ENCODE measurements around the gene VTN. TPM values are rescaled to one million over a fixed set of nuclear protein-coding genes. Genes with fewer than 3 reads are reported as not detected.
A peak's percentile ranks its signal among the peaks of the same experiment; 100 is the strongest.

Gene VTN
- total RNA-seq, 5 donors from 2014 or later (not counting 1 experiment from before 2014, with no cell fraction given) = 0.50 to 1.9 (median 1.2) TPM

DNA sequence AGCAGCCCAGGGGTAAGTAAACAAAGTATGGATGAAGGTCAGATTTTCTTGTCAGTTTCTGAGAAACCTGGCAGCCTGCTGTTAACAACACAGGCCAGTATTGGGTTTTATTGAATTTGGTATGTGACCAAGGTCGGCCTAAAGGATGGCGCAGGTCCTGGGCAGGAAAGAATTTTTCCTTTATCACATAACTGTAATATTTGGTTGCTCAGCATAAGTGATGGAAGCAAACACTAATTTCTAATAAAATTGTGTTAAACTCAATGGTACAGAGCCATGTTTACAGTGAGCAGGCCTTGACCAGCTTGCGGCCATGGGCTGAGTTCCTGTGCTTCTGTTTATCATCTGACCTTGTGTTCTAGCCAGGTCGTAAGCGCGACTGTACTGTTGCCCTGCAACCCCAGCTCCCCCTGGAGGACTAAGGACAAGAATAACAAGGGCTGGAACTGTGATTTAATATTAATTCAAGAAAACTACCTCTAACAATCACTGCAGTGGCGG is 23.3 kb downstream of the VTN start:
- Mint-ChIP-seq H3K4me3 (no peak overlapping the region), H3K27ac (no peak overlapping the region), H3K4me1 (no peaks in the 10 kb centered on the region), H3K9me3 (no peaks in the 10 kb centered on the region), H3K36me3 (peaks cover 36% of the 10 kb centered on the region), H3K27me3 (no peaks in the 10 kb centered on the region)
- DNase-seq (no peak), ATAC-seq (replicated peaks in 1 of 4) (no peak)
- Histone ChIP-seq H3K36me3 (ENCODE audit: control insufficient read depth in 2 of 2, extremely low read depth in 1 of 2, insufficient read depth in 1 of 2, low read length in 1 of 2) (peaks cover 24 to 95% of the 10 kb centered on the region in 2 donors), H3K9me3 (no peaks in the 10 kb centered on the region), H3K4me1 (ENCODE audit: control insufficient read depth in 1 of 2, extremely low read depth in 1 of 2, insufficient read depth in 2 of 2, low read length in 2 of 2) (no peaks in the 10 kb centered on the region), H3K27ac (ENCODE audit: low read length) (no peak overlapping the region), H3K27me3 (replicated peaks in 1 of 2; ENCODE audit: control insufficient read depth in 2 of 2, extremely low read depth in 1 of 2, insufficient read depth in 2 of 2, low read length in 1 of 2) (no peaks in the 10 kb centered on the region), H3K4me3 (ENCODE audit: control insufficient read depth in 1 of 2, extremely low read depth in 1 of 2, low read length in 1 of 2) (no peak overlapping the region)
- CTCF ChIA-PET = no interaction called here
- 92% methylated on average over 2 of the region's 7 CpGs for WGBS (ENCODE audit: insufficient coverage)
- POLR2A ChIA-PET = interaction anchor here in 1 of 2 donors (0.9 kb wide), 1 partner anchor 9 kb away, joined by 3 read pairs; no protein-coding TSS in a partner anchor

DNA sequence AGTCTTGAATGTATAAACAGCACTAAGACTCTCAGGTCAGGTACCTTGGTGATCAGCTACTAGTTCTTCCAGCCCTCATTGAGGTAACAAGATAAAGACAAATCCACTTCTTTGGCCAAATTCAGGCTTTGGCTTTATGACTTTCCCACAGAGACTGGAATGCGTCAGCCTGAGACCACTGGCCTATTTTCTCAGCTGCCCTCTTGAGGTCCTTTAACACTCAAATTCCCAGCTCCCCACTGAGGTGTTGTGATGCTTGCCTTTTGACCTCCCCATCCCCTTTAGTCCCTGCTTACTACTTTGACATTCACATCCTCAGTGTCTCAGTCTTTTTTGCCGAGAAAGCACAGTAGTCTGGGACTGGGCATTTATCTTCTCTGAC is 23.9 kb downstream of the VTN start:
- Mint-ChIP-seq H3K4me3 (no peak overlapping the region), H3K4me1 (no peaks in the 10 kb centered on the region), H3K27me3 (no peaks in the 10 kb centered on the region), H3K36me3 (peaks cover 30% of the 10 kb centered on the region), H3K9me3 (no peaks in the 10 kb centered on the region), H3K27ac (no peak overlapping the region)
- Histone ChIP-seq H3K27me3 (replicated peaks in 1 of 2; ENCODE audit: control insufficient read depth in 2 of 2, extremely low read depth in 1 of 2, insufficient read depth in 2 of 2, low read length in 1 of 2) (no peaks in the 10 kb centered on the region), H3K4me3 (ENCODE audit: control insufficient read depth in 1 of 2, extremely low read depth in 1 of 2, low read length in 1 of 2) (no peak overlapping the region), H3K4me1 (ENCODE audit: control insufficient read depth in 1 of 2, extremely low read depth in 1 of 2, insufficient read depth in 2 of 2, low read length in 2 of 2) (no peaks in the 10 kb centered on the region), H3K9me3 (no peaks in the 10 kb centered on the region), H3K36me3 (ENCODE audit: control insufficient read depth in 2 of 2, extremely low read depth in 1 of 2, insufficient read depth in 1 of 2, low read length in 1 of 2) (peaks cover 20 to 95% of the 10 kb centered on the region in 2 donors), H3K27ac (ENCODE audit: low read length) (no peak overlapping the region)
- DNase-seq = no peak
- no peak for ATAC-seq (replicated peaks in 1 of 4)
- ChIA-PET CTCF (no interaction called here), POLR2A (interaction anchor here in 1 of 2 donors (0.9 kb wide), 1 partner anchor 9 kb away, joined by 3 read pairs; no protein-coding TSS in a partner anchor)
- 100% methylated on average over 1 of the region's 2 CpGs for WGBS (ENCODE audit: insufficient coverage)

GRCh38 chr17:28345419-28346198 is 24.5 kb downstream of the VTN start:
- CTCF ChIA-PET = no interaction called here
- H3K4me1 Mint-ChIP-seq = no peaks in the 10 kb centered on the region
- peaks cover 19 to 94% of the 10 kb centered on the region in 2 donors for H3K36me3 ChIP-seq (ENCODE audit: control insufficient read depth in 2 of 2, extremely low read depth in 1 of 2, insufficient read depth in 1 of 2, low read length in 1 of 2)
- DNase-seq (no peak), ATAC-seq (replicated peaks in 1 of 4) (no peak)
- H3K9me3 Mint-ChIP-seq = no peaks in the 10 kb centered on the region
- peaks cover 24% of the 10 kb centered on the region for H3K36me3 Mint-ChIP-seq
- POLR2A ChIA-PET = interaction anchor here in 1 of 2 donors (0.5 kb wide), 1 partner anchor 15 kb away, joined by 5 read pairs; no protein-coding TSS in a partner anchor
- H3K27ac Mint-ChIP-seq = no peak overlapping the region
- no peaks in the 10 kb centered on the region for H3K4me1 ChIP-seq (ENCODE audit: control insufficient read depth in 1 of 2, extremely low read depth in 1 of 2, insufficient read depth in 2 of 2, low read length in 2 of 2)
- H3K4me3 Mint-ChIP-seq = no peak overlapping the region
- H3K27ac ChIP-seq (ENCODE audit: low read length) = no peak overlapping the region
- no peaks in the 10 kb centered on the region for H3K27me3 Mint-ChIP-seq
- no peaks in the 10 kb centered on the region for H3K9me3 ChIP-seq
- H3K4me3 ChIP-seq (ENCODE audit: control insufficient read depth in 1 of 2, extremely low read depth in 1 of 2, low read length in 1 of 2) = no peak overlapping the region
- WGBS (ENCODE audit: insufficient coverage) = 98% methylated on average over 11 of the region's 13 CpGs
- H3K27me3 ChIP-seq (replicated peaks in 1 of 2; ENCODE audit: control insufficient read depth in 2 of 2, extremely low read depth in 1 of 2, insufficient read depth in 2 of 2, low read length in 1 of 2) = no peaks in the 10 kb centered on the region

DNA sequence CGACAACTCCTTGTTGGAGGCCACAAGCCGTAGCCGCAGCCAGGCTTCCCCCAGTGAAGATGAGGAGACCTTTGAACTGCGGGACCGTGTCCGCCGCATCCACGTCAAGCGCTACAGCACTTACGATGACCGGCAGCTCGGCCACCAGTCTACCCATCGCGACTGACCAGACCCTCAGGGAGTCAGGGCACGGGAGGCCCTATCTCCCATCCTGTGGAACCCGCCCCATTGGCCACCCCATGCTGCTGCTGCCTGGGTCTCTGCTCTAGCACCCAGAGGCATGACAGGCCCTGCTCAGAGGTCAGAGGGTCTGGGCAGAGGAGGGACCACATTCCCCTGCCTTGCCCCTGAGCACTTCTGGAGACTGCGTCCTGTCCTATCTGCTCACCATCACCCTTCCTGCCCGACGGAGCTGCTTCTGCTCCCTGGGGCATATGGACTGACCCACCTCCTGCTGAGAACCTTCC is 25.6 kb downstream of the VTN start:
- H3K9me3 ChIP-seq = no peaks in the 10 kb centered on the region
- WGBS (ENCODE audit: insufficient coverage) = 99% methylated on average over 16 of the region's 19 CpGs
- ChIA-PET POLR2A (no interaction called here), CTCF (no interaction called here)
- H3K4me3 Mint-ChIP-seq = no peak overlapping the region
- no peaks in the 10 kb centered on the region for H3K27me3 ChIP-seq (replicated peaks in 1 of 2; ENCODE audit: control insufficient read depth in 2 of 2, extremely low read depth in 1 of 2, insufficient read depth in 2 of 2, low read length in 1 of 2)
- peaks cover 21% of the 10 kb centered on the region for H3K36me3 Mint-ChIP-seq
- H3K4me3 ChIP-seq (ENCODE audit: control insufficient read depth in 1 of 2, extremely low read depth in 1 of 2, low read length in 1 of 2) = no peak overlapping the region
- ATAC-seq (replicated peaks in 1 of 4) (no peak), DNase-seq (no peak)
- no peak overlapping the region for H3K27ac ChIP-seq (ENCODE audit: low read length)
- no peak overlapping the region for H3K27ac Mint-ChIP-seq
- H3K27me3 Mint-ChIP-seq = no peaks in the 10 kb centered on the region
- H3K4me1 ChIP-seq (ENCODE audit: control insufficient read depth in 1 of 2, extremely low read depth in 1 of 2, insufficient read depth in 2 of 2, low read length in 2 of 2) = no peaks in the 10 kb centered on the region
- H3K9me3 Mint-ChIP-seq = no peaks in the 10 kb centered on the region
- peaks cover 17 to 93% of the 10 kb centered on the region in 2 donors for H3K36me3 ChIP-seq (ENCODE audit: control insufficient read depth in 2 of 2, extremely low read depth in 1 of 2, insufficient read depth in 1 of 2, low read length in 1 of 2)
- H3K4me1 Mint-ChIP-seq = no peaks in the 10 kb centered on the region

DNA sequence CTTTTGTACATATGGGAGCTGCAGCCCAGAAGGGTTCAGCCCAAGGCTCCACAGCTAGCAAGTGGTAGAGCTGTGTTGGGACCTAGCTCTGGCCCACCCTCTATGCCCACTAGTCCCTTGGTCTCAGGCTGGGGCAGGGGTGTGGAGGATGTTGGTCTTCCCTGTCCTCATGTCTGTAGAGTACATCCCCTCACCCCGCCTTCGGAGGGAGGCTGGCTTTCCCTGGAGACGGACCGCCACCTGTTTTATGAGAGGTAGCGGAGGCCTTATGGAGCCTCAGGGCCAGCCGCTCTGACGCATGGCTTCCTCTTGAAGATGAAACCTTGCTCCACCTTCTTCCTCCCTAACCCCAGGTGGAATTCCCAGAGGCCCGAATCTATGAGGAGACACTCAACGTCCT is 26.1 kb downstream of the VTN start:
- Mint-ChIP-seq H3K4me3 (no peak overlapping the region), H3K36me3 (peaks cover 24% of the 10 kb centered on the region), H3K9me3 (no peaks in the 10 kb centered on the region), H3K27me3 (no peaks in the 10 kb centered on the region), H3K27ac (no peak overlapping the region), H3K4me1 (peaks cover 0 to 2% (median 0%) of the 10 kb centered on the region in 3 donors)
- WGBS (ENCODE audit: insufficient coverage) = 94% methylated on average over 7 of the region's 9 CpGs
- Histone ChIP-seq H3K4me1 (ENCODE audit: control insufficient read depth in 1 of 2, extremely low read depth in 1 of 2, insufficient read depth in 2 of 2, low read length in 2 of 2) (no peaks in the 10 kb centered on the region), H3K9me3 (no peaks in the 10 kb centered on the region), H3K4me3 (ENCODE audit: control insufficient read depth in 1 of 2, extremely low read depth in 1 of 2, low read length in 1 of 2) (no peak overlapping the region), H3K27ac (ENCODE audit: low read length) (no peak overlapping the region), H3K27me3 (replicated peaks in 1 of 2; ENCODE audit: control insufficient read depth in 2 of 2, extremely low read depth in 1 of 2, insufficient read depth in 2 of 2, low read length in 1 of 2) (no peaks in the 10 kb centered on the region), H3K36me3 (ENCODE audit: control insufficient read depth in 2 of 2, extremely low read depth in 1 of 2, insufficient read depth in 1 of 2, low read length in 1 of 2) (peaks cover 16 to 92% of the 10 kb centered on the region in 2 donors)
- ATAC-seq (replicated peaks in 1 of 4) (no peak), DNase-seq (no peak)
- ChIA-PET POLR2A (no interaction called here), CTCF (no interaction called here)

DNA sequence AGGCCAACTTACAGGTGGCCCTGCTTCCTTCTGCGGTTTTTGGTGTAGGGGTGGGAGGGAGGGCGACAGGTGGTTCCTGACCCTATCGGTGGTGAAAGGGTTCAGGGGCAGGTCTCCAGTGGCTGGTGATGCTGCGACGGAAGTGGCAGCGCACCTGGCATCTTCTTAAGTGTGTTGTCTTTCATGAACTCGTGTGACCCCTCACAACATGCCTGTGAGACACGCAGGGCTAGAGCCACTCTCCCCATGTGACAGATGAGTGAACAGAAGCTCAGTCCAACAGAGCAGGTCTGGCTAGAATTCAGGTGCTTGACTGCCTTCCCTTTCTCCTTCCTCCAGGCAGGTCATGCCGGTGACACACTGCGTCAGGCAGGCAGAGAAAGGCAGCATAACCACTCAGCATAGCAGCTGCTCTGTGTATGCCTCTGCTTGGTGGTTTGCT is 26.6 kb downstream of the VTN start:
- Histone ChIP-seq H3K9me3 (no peaks in the 10 kb centered on the region), H3K36me3 (ENCODE audit: control insufficient read depth in 2 of 2, extremely low read depth in 1 of 2, insufficient read depth in 1 of 2, low read length in 1 of 2) (peaks cover 14 to 89% of the 10 kb centered on the region in 2 donors), H3K4me1 (ENCODE audit: control insufficient read depth in 1 of 2, extremely low read depth in 1 of 2, insufficient read depth in 2 of 2, low read length in 2 of 2) (no peaks in the 10 kb centered on the region), H3K4me3 (ENCODE audit: control insufficient read depth in 1 of 2, extremely low read depth in 1 of 2, low read length in 1 of 2) (no peak overlapping the region), H3K27me3 (replicated peaks in 1 of 2; ENCODE audit: control insufficient read depth in 2 of 2, extremely low read depth in 1 of 2, insufficient read depth in 2 of 2, low read length in 1 of 2) (no peaks in the 10 kb centered on the region), H3K27ac (ENCODE audit: low read length) (no peak overlapping the region)
- H3K4me1 Mint-ChIP-seq = peaks cover 0 to 4% (median 2%) of the 10 kb centered on the region in 3 donors
- DNase-seq = no peak
- no peaks in the 10 kb centered on the region for H3K27me3 Mint-ChIP-seq
- H3K4me3 Mint-ChIP-seq = no peak overlapping the region
- POLR2A ChIA-PET = interaction anchor here in 1 of 2 donors (0.6 to 0.8 kb wide), 3 partner anchors 12 to 569 kb away, joined by 4 read pairs; no protein-coding TSS in a partner anchor
- H3K27ac Mint-ChIP-seq = peak overlapping the region in 1 of 2 donors; percentile 50
- CTCF ChIA-PET = no interaction called here
- WGBS (ENCODE audit: insufficient coverage) = 58% methylated on average over 8 of the region's 10 CpGs
- H3K36me3 Mint-ChIP-seq = peaks cover 27% of the 10 kb centered on the region
- no peaks in the 10 kb centered on the region for H3K9me3 Mint-ChIP-seq
- ATAC-seq (replicated peaks in 1 of 4) = peak in 2 of 4 experiments; percentile 21 to 51
